ENCODE data around the gene MOCS1.

Gene MOCS1

DNA sequence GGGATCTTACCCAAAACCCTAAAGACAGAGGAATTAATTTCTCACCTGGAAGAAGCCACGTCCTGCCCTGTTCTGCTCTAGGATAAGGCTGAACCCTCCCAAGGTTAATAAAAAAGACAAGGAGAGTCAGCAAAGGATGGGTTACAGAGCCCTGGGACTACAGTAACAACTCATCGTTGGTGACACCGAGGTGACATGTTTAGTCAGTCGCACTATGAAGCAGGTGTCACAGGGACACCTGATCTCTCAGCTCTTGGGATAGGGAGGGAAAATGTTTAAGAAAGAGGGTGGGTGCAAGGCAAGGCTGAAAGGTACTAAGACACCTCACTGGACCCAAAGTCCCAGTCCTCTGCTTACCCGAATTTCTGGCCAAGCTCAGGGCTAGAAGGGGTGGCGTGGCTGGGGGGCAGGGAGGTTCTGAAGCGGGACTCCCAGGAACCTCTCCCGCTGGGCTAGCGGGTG lies 562 bp downstream of the MOCS1 start:
- no peak overlapping the region for H3K27ac ChIP-seq
- POLR2A ChIA-PET (ENCODE audit: low non-redundant PET) = no interaction called here
- DNase-seq (ENCODE audit: low spot score) = no peak
- CTCF ChIA-PET = interaction anchor here (0.6 to 1.1 kb wide), 2 partner anchors 47 to 1068 kb away, joined by 5 read pairs; no protein-coding TSS in a partner anchor
- TF ChIP-seq, protein P1, sequence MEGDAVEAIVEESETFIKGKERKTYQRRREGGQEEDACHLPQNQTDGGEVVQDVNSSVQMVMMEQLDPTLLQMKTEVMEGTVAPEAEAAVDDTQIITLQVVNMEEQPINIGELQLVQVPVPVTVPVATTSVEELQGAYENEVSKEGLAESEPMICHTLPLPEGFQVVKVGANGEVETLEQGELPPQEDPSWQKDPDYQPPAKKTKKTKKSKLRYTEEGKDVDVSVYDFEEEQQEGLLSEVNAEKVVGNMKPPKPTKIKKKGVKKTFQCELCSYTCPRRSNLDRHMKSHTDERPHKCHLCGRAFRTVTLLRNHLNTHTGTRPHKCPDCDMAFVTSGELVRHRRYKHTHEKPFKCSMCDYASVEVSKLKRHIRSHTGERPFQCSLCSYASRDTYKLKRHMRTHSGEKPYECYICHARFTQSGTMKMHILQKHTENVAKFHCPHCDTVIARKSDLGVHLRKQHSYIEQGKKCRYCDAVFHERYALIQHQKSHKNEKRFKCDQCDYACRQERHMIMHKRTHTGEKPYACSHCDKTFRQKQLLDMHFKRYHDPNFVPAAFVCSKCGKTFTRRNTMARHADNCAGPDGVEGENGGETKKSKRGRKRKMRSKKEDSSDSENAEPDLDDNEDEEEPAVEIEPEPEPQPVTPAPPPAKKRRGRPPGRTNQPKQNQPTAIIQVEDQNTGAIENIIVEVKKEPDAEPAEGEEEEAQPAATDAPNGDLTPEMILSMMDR (conservative IDR thresholded peaks at IDR 0.05; ENCODE audit: low read depth) = no peak

DNA sequence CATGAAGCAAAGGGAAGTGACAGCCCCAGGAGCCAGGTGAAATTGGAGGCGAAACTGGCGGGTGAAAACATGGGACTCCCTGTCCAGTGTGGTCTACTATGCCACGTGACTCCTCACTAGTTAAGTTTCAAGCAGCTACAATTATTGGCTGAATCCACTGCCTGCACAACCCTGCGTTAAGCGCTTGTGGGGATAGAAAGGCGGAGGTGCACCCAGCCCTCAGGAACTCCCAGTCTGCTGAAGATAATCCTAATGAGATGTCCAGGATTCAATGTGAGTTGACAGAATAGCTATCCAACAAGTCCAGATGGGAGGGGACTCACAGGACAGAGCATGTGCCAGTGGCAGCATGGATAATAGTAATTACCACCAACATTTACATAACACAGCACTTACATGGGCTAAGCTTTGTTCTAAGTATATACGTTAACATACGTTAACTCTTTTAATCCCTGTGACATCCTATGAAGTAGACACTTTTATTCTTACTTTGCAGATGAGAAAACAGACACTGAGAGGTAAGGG lies 1.8 kb downstream of the MOCS1 start:
- ChIA-PET CTCF (no interaction called here), POLR2A (ENCODE audit: low non-redundant PET) (no interaction called here)
- DNase-seq (ENCODE audit: low spot score) = no peak
- H3K27ac ChIP-seq = no peak overlapping the region
- TF ChIP-seq, protein P1 (conservative IDR thresholded peaks at IDR 0.05; ENCODE audit: low read depth) = no peak

DNA sequence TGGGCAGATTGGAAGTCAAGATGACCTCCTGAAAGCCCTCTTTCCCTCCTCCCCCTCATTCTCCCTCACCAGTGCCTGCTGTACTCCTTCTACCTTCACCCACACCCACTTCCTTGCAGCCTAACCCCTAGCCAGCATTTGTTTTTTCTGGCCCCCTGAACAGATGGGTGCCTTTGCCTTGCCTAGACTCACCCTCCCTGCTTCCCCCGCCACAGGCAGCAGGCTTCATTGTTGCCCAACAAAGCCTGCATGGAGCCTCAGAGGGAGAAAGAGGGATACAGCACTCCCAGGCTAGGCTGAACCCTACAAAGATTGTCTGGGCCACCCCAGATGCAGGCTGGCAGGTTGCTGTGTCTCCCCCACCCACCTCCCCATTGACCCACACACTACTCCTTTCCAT lies 2.7 kb downstream of the MOCS1 start:
- TF ChIP-seq, protein P1 (conservative IDR thresholded peaks at IDR 0.05; ENCODE audit: low read depth) = no peak
- ChIA-PET CTCF (no interaction called here), POLR2A (ENCODE audit: low non-redundant PET) (no interaction called here)
- no peak for DNase-seq (ENCODE audit: low spot score)
- no peak overlapping the region for H3K27ac ChIP-seq

DNA sequence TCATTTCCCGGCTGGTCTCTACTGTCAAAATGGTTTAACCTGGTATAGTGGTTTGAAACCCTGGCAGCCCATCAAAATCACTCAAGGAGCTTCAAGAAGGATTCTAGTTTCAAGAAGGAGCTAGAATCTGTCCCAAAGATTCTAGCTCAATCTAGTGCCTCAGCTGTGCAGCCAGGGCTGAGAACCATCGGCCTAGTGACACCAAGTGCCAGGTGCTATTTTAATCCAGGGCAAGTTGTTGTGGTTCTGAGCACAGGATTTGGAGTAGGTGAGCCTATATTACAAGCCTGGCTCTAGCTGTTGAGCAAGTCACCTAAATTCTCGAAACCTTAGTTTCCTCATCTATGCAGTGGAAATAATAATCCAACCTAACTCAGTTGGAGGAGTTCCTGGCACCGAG lies 3.7 kb downstream of the MOCS1 start:
- H3K27ac ChIP-seq = no peak overlapping the region
- TF ChIP-seq, protein P1 (conservative IDR thresholded peaks at IDR 0.05; ENCODE audit: low read depth) = no peak
- ChIA-PET CTCF (no interaction called here), POLR2A (ENCODE audit: low non-redundant PET) (no interaction called here)
- no peak for DNase-seq (ENCODE audit: low spot score)

DNA sequence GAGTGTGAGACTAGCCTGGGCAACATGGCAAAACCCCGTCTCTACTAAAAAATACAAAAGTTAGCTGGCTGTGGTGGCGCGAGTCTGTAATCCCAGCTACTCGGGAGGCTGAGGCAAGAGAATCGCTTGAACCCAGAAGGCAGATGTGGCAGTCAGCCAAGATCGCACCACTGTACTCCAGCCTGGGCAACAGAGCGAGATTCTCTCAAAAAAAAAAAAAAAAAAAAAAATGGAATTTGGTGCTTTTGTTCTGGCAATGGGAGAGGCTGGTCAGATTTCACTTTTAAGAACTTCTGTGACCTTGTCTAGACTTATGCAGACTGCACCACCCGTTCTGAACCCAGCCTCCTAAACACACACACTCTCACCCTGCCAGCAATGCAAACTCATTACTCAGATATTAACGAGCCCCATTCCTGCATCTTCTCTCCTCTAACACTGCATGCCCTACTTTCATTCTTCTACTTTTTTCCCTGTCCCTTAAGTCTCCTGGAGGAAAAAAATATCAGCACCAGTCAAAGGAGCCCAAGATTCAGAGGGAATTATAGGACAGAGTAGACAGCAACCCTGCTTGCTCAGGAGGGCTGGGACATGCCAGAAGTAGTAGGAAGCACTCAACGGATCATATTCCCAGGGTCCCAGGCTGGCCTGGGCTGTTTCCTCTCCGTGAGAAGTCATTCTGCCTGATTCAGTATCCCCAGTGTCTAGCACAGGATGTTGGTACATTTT lies 4.4 kb downstream of the MOCS1 start:
- CTCF ChIA-PET = no interaction called here

DNA sequence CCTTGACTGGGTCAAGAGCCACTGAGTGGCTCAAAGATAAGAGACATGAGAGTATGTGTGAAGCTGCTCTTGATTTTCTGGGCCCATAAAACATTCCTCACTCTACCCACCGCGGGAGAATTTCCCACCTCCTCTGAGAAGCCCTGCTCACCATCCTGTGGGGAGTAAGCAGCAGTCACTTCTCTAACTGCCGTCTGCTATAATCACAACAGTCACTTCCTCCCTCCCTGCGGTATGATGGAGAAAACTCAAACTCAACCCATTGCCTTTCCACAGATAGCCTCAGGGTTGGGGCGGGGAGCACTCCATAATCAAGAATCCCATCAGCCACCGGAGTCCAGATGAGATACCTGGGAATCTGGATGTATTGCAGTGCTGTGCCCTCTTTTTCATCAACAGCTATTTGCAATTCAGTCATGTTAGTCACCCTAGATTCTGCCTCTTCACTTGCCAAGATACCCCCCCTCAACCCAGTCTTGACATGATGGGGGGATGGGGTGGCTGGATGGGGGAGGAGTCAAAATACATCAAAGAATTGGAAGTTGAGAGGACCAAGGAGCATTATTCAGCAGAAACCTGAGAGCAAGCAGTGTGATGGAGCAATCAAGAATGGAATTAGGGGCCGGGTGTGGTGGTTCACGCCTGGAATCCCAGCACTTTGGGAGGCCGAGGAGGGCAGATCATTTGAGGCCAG lies 5.1 kb downstream of the MOCS1 start:
- no peak for DNase-seq (ENCODE audit: low spot score)
- CTCF ChIA-PET = no interaction called here
- TF ChIP-seq, protein P1 (conservative IDR thresholded peaks at IDR 0.05; ENCODE audit: low read depth) = no peak
- POLR2A ChIA-PET (ENCODE audit: low non-redundant PET) = interaction anchor here (0.7 kb wide), 1 partner anchor 13 kb away, joined by 8 read pairs; no protein-coding TSS in a partner anchor
- no peak overlapping the region for H3K27ac ChIP-seq

More for the DNA sequence above, 4.4 kb downstream of the MOCS1 start:
- no peak overlapping the region for H3K27ac ChIP-seq
- POLR2A ChIA-PET (ENCODE audit: low non-redundant PET) = interaction anchor here (0.7 kb wide), 1 partner anchor 14 kb away, joined by 8 read pairs; no protein-coding TSS in a partner anchor
- TF ChIP-seq, protein P1 (conservative IDR thresholded peaks at IDR 0.05; ENCODE audit: low read depth) = no peak
- no peak for DNase-seq (ENCODE audit: low spot score)
